ENCODE measurements around the gene KHSRP.
A peak's percentile ranks its signal among the peaks of the same experiment; 100 is the strongest.

Gene KHSRP

GRCh38 chr19:6372594-6373095, 52.0 kb downstream of the KHSRP start, which contains the start of gene ALKBH7:
Gene ALKBH7, plus strand, starts transcription at chr19:6372794. Its CDS starts 27 bp downstream, at chr19:6372821.
- Histone ChIP-seq H3K27ac (peak within 1 kb of the TSS; percentile 95 to 99), H3K4me1 (peaks cover 0 to 23% (median 16%) of the 10 kb centered on the region in 4 donors)

DNA sequence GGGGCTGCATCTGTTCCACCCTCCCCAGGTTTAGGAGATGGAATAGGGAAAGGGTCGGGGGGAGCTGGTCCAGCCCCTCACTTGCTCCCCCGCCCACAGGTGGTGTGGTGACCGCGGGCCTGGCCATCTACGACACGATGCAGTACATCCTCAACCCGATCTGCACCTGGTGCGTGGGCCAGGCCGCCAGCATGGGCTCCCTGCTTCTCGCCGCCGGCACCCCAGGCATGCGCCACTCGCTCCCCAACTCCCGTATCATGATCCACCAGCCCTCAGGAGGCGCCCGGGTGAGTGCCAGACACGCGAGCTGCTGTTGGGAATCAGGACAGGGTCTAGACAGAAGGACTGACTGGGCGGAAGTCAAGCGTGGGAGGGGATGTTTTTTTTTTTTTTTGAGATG, 60.3 kb downstream of the KHSRP start:
- no peak overlapping the region for H3K27ac ChIP-seq
- no peak overlapping the region for H3K4me3 ChIP-seq
- no peak for DNase-seq
- no peaks in the 10 kb centered on the region for H3K27me3 ChIP-seq
- intact Hi-C loops (cut with DNase I; ENCODE audit: low total_unique reads), result no loop called here
- peaks cover 0 to 13% (median 9%) of the 10 kb centered on the region in 4 donors for H3K4me1 ChIP-seq
- H3K36me3 ChIP-seq, result peaks cover 48 to 60% (median 54%) of the 10 kb centered on the region in 3 donors
- no peaks in the 10 kb centered on the region for H3K9me3 ChIP-seq
- TF ChIP-seq, protein P1, sequence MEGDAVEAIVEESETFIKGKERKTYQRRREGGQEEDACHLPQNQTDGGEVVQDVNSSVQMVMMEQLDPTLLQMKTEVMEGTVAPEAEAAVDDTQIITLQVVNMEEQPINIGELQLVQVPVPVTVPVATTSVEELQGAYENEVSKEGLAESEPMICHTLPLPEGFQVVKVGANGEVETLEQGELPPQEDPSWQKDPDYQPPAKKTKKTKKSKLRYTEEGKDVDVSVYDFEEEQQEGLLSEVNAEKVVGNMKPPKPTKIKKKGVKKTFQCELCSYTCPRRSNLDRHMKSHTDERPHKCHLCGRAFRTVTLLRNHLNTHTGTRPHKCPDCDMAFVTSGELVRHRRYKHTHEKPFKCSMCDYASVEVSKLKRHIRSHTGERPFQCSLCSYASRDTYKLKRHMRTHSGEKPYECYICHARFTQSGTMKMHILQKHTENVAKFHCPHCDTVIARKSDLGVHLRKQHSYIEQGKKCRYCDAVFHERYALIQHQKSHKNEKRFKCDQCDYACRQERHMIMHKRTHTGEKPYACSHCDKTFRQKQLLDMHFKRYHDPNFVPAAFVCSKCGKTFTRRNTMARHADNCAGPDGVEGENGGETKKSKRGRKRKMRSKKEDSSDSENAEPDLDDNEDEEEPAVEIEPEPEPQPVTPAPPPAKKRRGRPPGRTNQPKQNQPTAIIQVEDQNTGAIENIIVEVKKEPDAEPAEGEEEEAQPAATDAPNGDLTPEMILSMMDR (IDR thresholded peaks at IDR 0.05), result no peak

More at GRCh38 chr19:6372594-6373095, 52.0 kb downstream of the KHSRP start, which contains the start of gene ALKBH7:
- peak; percentile 100 for DNase-seq
- Histone ChIP-seq H3K9me3 (no peaks in the 10 kb centered on the region), H3K27me3 (no peaks in the 10 kb centered on the region), H3K36me3 (peaks cover 15 to 38% (median 18%) of the 10 kb centered on the region in 3 donors), H3K4me3 (peak within 1 kb of the TSS; percentile 76 to 88)
- intact Hi-C loops (cut with DNase I; ENCODE audit: low total_unique reads), result loop anchor here (2.0 to 10.0 kb wide), 2 partner anchors 52 to 362 kb away; partner anchors contain the start of genes GPR108, KHSRP and TRIP10
- TF ChIP-seq, protein P1 (IDR thresholded peaks at IDR 0.05), result no peak
